K562 (cell line): ENCODE data around the gene FAM111B. TPM values are rescaled to one million over a fixed set of nuclear protein-coding genes. Genes with fewer than 3 reads are reported as not detected.

ENCODE experiments used
- DLX4 ChIP-seq: fragments of 250-450 bp; sonication (Bioruptor Pico); IDR thresholded peaks from 2 replicates; pipeline ENCODE4 v1.6.1; 2021; ENCODE audit warnings: mild to moderate bottlenecking
- ELF2 ChIP-seq: fragments of 250-450 bp; sonication (Bioruptor Pico); IDR thresholded peaks from 2 replicates; pipeline ENCODE4 v1.5.0; 2021; ENCODE audit warnings: mild to moderate bottlenecking
- GATAD2B ChIP-seq: fragments of 450-650 bp; IDR thresholded peaks from 2 replicates; pipeline ENCODE4 v1.6.1; 2017; ENCODE audit warnings: mild to moderate bottlenecking, borderline replicate concordance
- HSF4 ChIP-seq: fragments of 250-450 bp; sonication (Bioruptor Pico); IDR thresholded peaks from 2 replicates; pipeline ENCODE4 v2.1.2; 2022; ENCODE audit warnings: mild to moderate bottlenecking, moderate library complexity, borderline replicate concordance
- MTA3 ChIP-seq: fragments of 450-650 bp; formaldehyde crosslinking; IDR thresholded peaks from 2 replicates; pipeline ENCODE4 v1.6.1; 2017; ENCODE audit warnings: mild to moderate bottlenecking, borderline replicate concordance
- NR3C1 ChIP-seq: sonication (generic); formaldehyde crosslinking; IDR thresholded peaks from 2 replicates; pipeline ENCODE4 v1.8.1; 2022; ENCODE audit warnings: missing genetic modification reagents
- REST ChIP-seq, 2 experiments: fragments of 450-650 bp; formaldehyde crosslinking in 1 of 2; IDR thresholded peaks; 2 replicates each; pipeline versions ENCODE4 v1.4.0 to v1.6.1; 2014 to 2020; ENCODE audit warnings: mild to moderate bottlenecking in 2 of 2, borderline replicate concordance in 1 of 2, low read depth in 1 of 2
- SIN3A ChIP-seq, 2 experiments: fragments of 150-350 bp in 1 of 2; IDR thresholded peaks; 2 replicates each; pipeline ENCODE4 v1.6.1; 2011 to 2016; ENCODE audit warnings: borderline replicate concordance in 2 of 2, low read depth in 2 of 2, low read length in 2 of 2, mild to moderate bottlenecking in 2 of 2, moderate library complexity in 2 of 2; ENCODE audit not compliant: control insufficient read depth in 1 of 2
- SMAD4 ChIP-seq: fragments of 250-450 bp; sonication (Bioruptor Pico); conservative IDR thresholded peaks from 2 replicates; pipeline ENCODE4 v1.8.0; 2021; ENCODE audit warnings: inconsistent platforms, mild to moderate bottlenecking, moderate library complexity
- SOX6 ChIP-seq: fragments of 450-650 bp; IDR thresholded peaks from 2 replicates; pipeline ENCODE4 v1.6.1; 2014; ENCODE audit warnings: mild to moderate bottlenecking
- TEAD1 ChIP-seq, 2 experiments: fragments of 450-650 bp in 1 of 2; sonication (generic) in 1 of 2; formaldehyde crosslinking; IDR thresholded peaks; 2 replicates each; pipeline versions ENCODE4 v1.4.0 to v1.8.0; 2020 to 2022; ENCODE audit warnings: mild to moderate bottlenecking in 2 of 2, missing genetic modification reagents in 1 of 2
- TFAM ChIP-seq: fragments of 250-450 bp; sonication (Bioruptor Pico); conservative IDR thresholded peaks from 2 replicates; pipeline ENCODE4 v1.5.0; 2021; ENCODE audit warnings: mild to moderate bottlenecking, moderate library complexity
- THRA ChIP-seq: fragments of 450-650 bp; IDR thresholded peaks from 2 replicates; pipeline ENCODE4 v1.6.1; 2017; ENCODE audit warnings: mild to moderate bottlenecking, moderate library complexity
- ZNF224 ChIP-seq: sonication (generic); formaldehyde crosslinking; IDR thresholded peaks from 2 replicates; pipeline ENCODE4 v1.8.0; 2022; ENCODE audit warnings: mild to moderate bottlenecking, missing genetic modification reagents
- ZNF77 ChIP-seq: fragments of 250-450 bp; sonication (Bioruptor Pico); IDR thresholded peaks from 2 replicates; pipeline ENCODE4 v1.5.0; 2020
- polyA plus RNA-seq, 8 experiments: library from polyadenylated mRNA; depleted of rRNA in 4 of 8; stranded (reverse) in 5 of 8; unstranded in 3 of 8; fragments of >200 nt; fragmentation: Nextera tagmentation in 2 of 8; fragmentation: Illumina TruSeq in 1 of 8; extraction: Ambion mirVana in 2 of 8; extraction: Trizol in 1 of 8; gene quantifications; 2 replicates each; pipeline versions ENCODE4 v1.2.1 to v1.2.3, GENCODE V29; 2011 to 2014; ENCODE audit warnings: inconsistent platforms in 1 of 8, missing spikeins in 1 of 8
- total RNA-seq, 7 experiments: library from RNA; depleted of rRNA in 6 of 7; stranded (reverse); fragments of >200 nt in 6 of 7; fragmentation: Illumina TruSeq in 2 of 7; extraction: Trizol in 2 of 7; gene quantifications; 2 replicates each; pipeline versions ENCODE4 v1.2.1 to v1.2.3, GENCODE V29; 2011 to 2021; ENCODE audit warnings: low replicate concordance in 1 of 7

The FAM111B gene
- total and polyA plus RNA-seq, 9 of the 15 experiments (the other 6 are each of a cell fraction or from before 2014, with no cell fraction given), result 0.01 to 0.33 (median 0.06) TPM; not detected in 5

DNA sequence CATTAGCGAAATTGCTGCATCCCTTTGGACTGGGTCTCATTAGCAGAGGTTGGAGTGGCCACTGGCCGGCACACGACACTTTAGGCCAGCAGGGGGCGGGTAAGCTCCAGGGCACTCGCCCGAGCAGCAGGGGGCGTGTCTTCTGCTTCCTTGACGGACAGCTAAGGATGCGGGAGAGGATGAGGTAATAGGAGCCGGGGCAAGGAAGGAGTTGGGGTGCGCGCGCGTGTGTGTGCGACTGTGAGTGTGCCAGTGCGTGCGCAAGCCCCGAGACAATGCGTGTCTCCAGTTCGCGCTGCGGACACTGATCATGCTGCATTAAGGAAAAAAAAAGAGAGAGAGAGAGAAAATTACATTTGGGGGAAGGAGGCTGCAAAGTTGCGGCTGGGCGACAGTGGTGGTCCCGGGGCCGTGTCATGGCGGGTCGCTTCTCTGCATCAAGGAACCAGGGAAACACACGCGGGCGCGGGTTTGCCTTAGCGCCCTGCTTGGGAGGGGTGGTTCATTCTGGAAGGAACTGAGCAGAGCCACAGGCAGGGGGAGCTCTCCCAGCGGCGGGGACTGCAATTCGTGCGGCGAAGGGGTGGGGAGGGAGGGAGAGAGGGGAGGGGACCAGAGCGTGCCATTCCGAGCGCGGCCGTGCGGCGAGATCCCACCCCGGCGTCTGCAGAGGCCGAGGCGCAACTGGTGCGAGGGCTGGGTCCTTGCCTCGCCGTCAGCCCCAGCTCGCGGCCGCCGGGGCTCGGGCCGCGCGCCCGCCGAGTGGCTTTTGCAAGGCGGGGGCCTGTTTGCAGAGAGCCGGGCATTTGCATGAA is 64.7 kb downstream of the FAM111B start, which contains the start of gene DTX4 (continued):
- TF ChIP-seq HSF4 (CRISPR knock-in tag) (no peak), DLX4 (no peak), NR3C1 (CRISPR knock-in tag) (no peak; the same call in 1 of the 2 replicates), GATAD2B (no peak), TEAD1 (CRISPR knock-in tag; IDR thresholded peaks at IDR 0.05) (peak in 1 of 2 experiments; percentile 72; a peak in 2 of 4 replicates), TFAM (CRISPR knock-in tag) (no peak), ZNF224 (CRISPR knock-in tag) (no peak), ZNF77 (CRISPR knock-in tag) (no peak), REST (IDR thresholded peaks at IDR 0.05; ENCODE audit: borderline replicate concordance) (peak; percentile 67), REST (CRISPR knock-in tag; IDR thresholded peaks at IDR 0.05; ENCODE audit: low read depth) (no peak), SMAD4 (CRISPR knock-in tag) (0 out of 2 replicates have a peak, but pooled peaks have one; percentile 20), SIN3A (IDR thresholded peaks at IDR 0.05; ENCODE audit: borderline replicate concordance in 2 of 2, control insufficient read depth in 1 of 2, low read depth in 2 of 2, low read length in 2 of 2) (no peak), SOX6 (no peak), THRA (no peak), MTA3 (peak; percentile 77; the same call in 1 of the 2 replicates), ELF2 (CRISPR knock-in tag) (no peak)
